ENCODE results near the gene ANKRD33B.
"Not testable (repeated sequence)": the region's sequence is repeated elsewhere in the genome, so short reads cannot be mapped to it uniquely, and the experiment has no call there.

The ANKRD33B gene

GRCh38 chr5:10537624-10538023, 26.2 kb upstream of the ANKRD33B start:
- no peak for DNase-seq (ENCODE audit: low spot score)

- no peak for DNase-seq (ENCODE audit: low spot score)
Observed at GRCh38 chr5:10538103-10538788, 25.6 kb upstream of the ANKRD33B start.

- no peak for DNase-seq (ENCODE audit: low spot score)
Observed at GRCh38 chr5:10538789-10539686, 24.8 kb upstream of the ANKRD33B start.

GRCh38 chr5:10539687-10539998, 24.2 kb upstream of the ANKRD33B start:
- DNase-seq (ENCODE audit: low spot score), result peak; percentile 54

- no peak for DNase-seq (ENCODE audit: low spot score)
Observed at GRCh38 chr5:10540036-10540544, 23.8 kb upstream of the ANKRD33B start.

GRCh38 chr5:10540951-10541646, 22.8 kb upstream of the ANKRD33B start:
- no peak for DNase-seq (ENCODE audit: low spot score)

GRCh38 chr5:10542055-10542550, 21.8 kb upstream of the ANKRD33B start:
- DNase-seq (ENCODE audit: low spot score), result no peak

- DNase-seq (ENCODE audit: low spot score), result no peak
Observed at GRCh38 chr5:10543585-10544040, 20.3 kb upstream of the ANKRD33B start.

- DNase-seq (ENCODE audit: low spot score), result no peak
Observed at GRCh38 chr5:10545084-10545483, 18.8 kb upstream of the ANKRD33B start.

- DNase-seq (ENCODE audit: low spot score), result no peak
Observed at GRCh38 chr5:10546186-10546585, 17.7 kb upstream of the ANKRD33B start.

- DNase-seq (ENCODE audit: low spot score), result no peak
Observed at GRCh38 chr5:10548418-10549122, 15.3 kb upstream of the ANKRD33B start.

- DNase-seq (ENCODE audit: low spot score), result not testable (repeated sequence)
Observed at GRCh38 chr5:10549123-10549514, 14.8 kb upstream of the ANKRD33B start.

GRCh38 chr5:10550222-10550995, 13.5 kb upstream of the ANKRD33B start:
- no peak for DNase-seq (ENCODE audit: low spot score)

GRCh38 chr5:10551782-10552138, 12.1 kb upstream of the ANKRD33B start:
- DNase-seq (ENCODE audit: low spot score), result no peak

- no peak for DNase-seq (ENCODE audit: low spot score)
Observed at GRCh38 chr5:10552183-10553143, 11.4 kb upstream of the ANKRD33B start.

- no peak for DNase-seq (ENCODE audit: low spot score)
Observed at GRCh38 chr5:10553476-10553875, 10.4 kb upstream of the ANKRD33B start.

- DNase-seq (ENCODE audit: low spot score), result peak; percentile 80
Observed at GRCh38 chr5:10555277-10555684, 8.6 kb upstream of the ANKRD33B start.

GRCh38 chr5:10556289-10556807, 7.5 kb upstream of the ANKRD33B start:
- peak; percentile 75 for DNase-seq (ENCODE audit: low spot score)

GRCh38 chr5:10556893-10557746, 6.8 kb upstream of the ANKRD33B start:
- no peak for DNase-seq (ENCODE audit: low spot score)
